Neural progenitor cell (in vitro differentiated cells): ENCODE measurements around the gene CCNH. TPM values are rescaled to one million over a fixed set of nuclear protein-coding genes. Genes with fewer than 3 reads are reported as not detected.

Source experiments
- DNase-seq: peaks from one replicate; pipeline ENCODE4 v3.0.0-alpha.2; 2016; ENCODE audit warnings: low spot score
- H2AFZ ChIP-seq: fragments of 200-600 bp; sonication (generic); replicated peaks from 2 replicates; pipeline ENCODE4 v1.6.1; 2016; ENCODE audit warnings: antibody characterized with exemption
- H3F3A ChIP-seq: fragments of 200-600 bp; sonication (generic); 2 replicates; pipeline ENCODE4 v1.6.1; 2016; ENCODE audit warnings: antibody characterized with exemption, low read depth
- H3K27ac ChIP-seq: fragments of 200-600 bp; sonication (generic); 2 replicates; pipeline ENCODE4 v1.5.1; 2016; ENCODE audit warnings: mild to moderate bottlenecking
- H3K27me3 ChIP-seq: fragments of 200-600 bp; sonication (generic); 2 replicates; pipeline ENCODE4 v1.6.1; 2016; ENCODE audit warnings: mild to moderate bottlenecking, moderate library complexity
- H3K36me3 ChIP-seq: fragments of 200-600 bp; sonication (generic); 2 replicates; pipeline ENCODE4 v1.5.1; 2016
- H3K4me1 ChIP-seq: fragments of 200-600 bp; sonication (generic); 2 replicates; pipeline ENCODE4 v1.6.1; 2016; ENCODE audit warnings: mixed run types
- H3K4me2 ChIP-seq: fragments of 200-600 bp; sonication (generic); 2 replicates; pipeline ENCODE4 v1.6.1; 2016
- H3K4me3 ChIP-seq: fragments of 200-600 bp; sonication (generic); 2 replicates; pipeline ENCODE4 v1.5.1; 2016
- H3K79me2 ChIP-seq: fragments of 200-600 bp; sonication (generic); 2 replicates; pipeline ENCODE4 v1.6.1; 2016; ENCODE audit warnings: low read depth
- H3K9ac ChIP-seq: fragments of 200-600 bp; sonication (generic); 2 replicates; pipeline ENCODE4 v1.6.1; 2016
- H3K9me3 ChIP-seq: fragments of 200-600 bp; sonication (generic); 2 replicates; pipeline ENCODE4 v1.5.1; 2016; ENCODE audit warnings: low read depth
- H4K20me1 ChIP-seq: fragments of 200-600 bp; sonication (generic); 2 replicates; pipeline ENCODE4 v1.6.1; 2016; ENCODE audit warnings: low read depth
- H3K27ac Mint-ChIP-seq: 3 replicates; pipeline ENCODE4 v1.8.0; 2021; ENCODE audit warnings: mixed read lengths
- H3K27me3 Mint-ChIP-seq: 2 replicates; pipeline ENCODE4 v1.8.0; 2022; ENCODE audit warnings: low read depth, mild to moderate bottlenecking, inconsistent platforms, moderate library complexity, mixed read lengths; ENCODE audit not compliant: insufficient read depth
- H3K36me3 Mint-ChIP-seq: 3 replicates; pipeline ENCODE4 v1.8.0; 2021; ENCODE audit warnings: mixed read lengths
- H3K4me1 Mint-ChIP-seq: 3 replicates; pipeline ENCODE4 v1.8.0; 2021; ENCODE audit warnings: mixed read lengths
- H3K4me3 Mint-ChIP-seq: 3 replicates; pipeline ENCODE4 v1.8.0; 2021; ENCODE audit warnings: mild to moderate bottlenecking, moderate library complexity, mixed read lengths
- H3K9me3 Mint-ChIP-seq: 3 replicates; pipeline ENCODE4 v1.8.0; 2020; ENCODE audit warnings: mixed read lengths
- CTCF ChIP-seq: fragments of 200-600 bp; sonication (generic); IDR thresholded peaks from 2 replicates; pipeline ENCODE4 v1.5.1; 2017; ENCODE audit warnings: antibody characterized with exemption, mild to moderate bottlenecking
- EZH2 ChIP-seq: fragments of 200-600 bp; sonication (generic); IDR thresholded peaks from 2 replicates; pipeline ENCODE4 v1.6.1; 2017; ENCODE audit warnings: antibody characterized with exemption, mild to moderate bottlenecking, moderate library complexity
- EZH2phosphoT487 ChIP-seq: fragments of 200-600 bp; sonication (generic); IDR thresholded peaks from 2 replicates; pipeline ENCODE4 v1.6.1; 2017; ENCODE audit warnings: antibody characterized with exemption
- total RNA-seq: library from RNA; depleted of rRNA; stranded (reverse); fragments of >200 nt; gene quantifications from 2 replicates; pipeline ENCODE4 v1.2.3, GENCODE V29; 2015; ENCODE audit warnings: low replicate concordance

The CCNH gene
- total RNA-seq, 1 donor from 2014 or later: 86.1 TPM

- no peaks in the 10 kb centered on the region for H3K27me3 ChIP-seq
- no peaks in the 10 kb centered on the region for H3K27me3 Mint-ChIP-seq
- no peaks in the 10 kb centered on the region for H3K79me2 ChIP-seq
- H3K4me2 ChIP-seq: no peak overlapping the region
- H3K9ac ChIP-seq: no peak overlapping the region
- no peaks in the 10 kb centered on the region for H3K9me3 ChIP-seq
- no peak overlapping the region for H2AFZ ChIP-seq
- TF ChIP-seq CTCF (no peak), EZH2 (no peak), EZH2phosphoT487 (no peak)
- no peaks in the 10 kb centered on the region for H4K20me1 ChIP-seq
- H3K4me1 Mint-ChIP-seq: no peaks in the 10 kb centered on the region
- no peak overlapping the region for H3K27ac ChIP-seq
- no peaks in the 10 kb centered on the region for H3K36me3 ChIP-seq
- no peaks in the 10 kb centered on the region for H3K36me3 Mint-ChIP-seq
- no peak overlapping the region for H3K4me3 Mint-ChIP-seq
- H3K9me3 Mint-ChIP-seq: no peaks in the 10 kb centered on the region
- no peaks in the 10 kb centered on the region for H3K4me1 ChIP-seq
- no peak overlapping the region for H3K27ac Mint-ChIP-seq
- no peaks in the 10 kb centered on the region for H3F3A ChIP-seq
- H3K4me3 ChIP-seq: no peak overlapping the region
- DNase-seq: no peak
Observed at GRCh38 chr5:87432460-87432859, 19.7 kb upstream of the CCNH start.

GRCh38 chr5:87430863-87431457, 18.2 kb upstream of the CCNH start:
- no peak overlapping the region for H3K4me3 ChIP-seq
- no peaks in the 10 kb centered on the region for H3K9me3 Mint-ChIP-seq
- H3K27ac Mint-ChIP-seq: no peak overlapping the region
- no peak overlapping the region for H3K9ac ChIP-seq
- no peak for DNase-seq
- H3K27me3 ChIP-seq: no peaks in the 10 kb centered on the region
- no peaks in the 10 kb centered on the region for H3K4me1 Mint-ChIP-seq
- H3K27ac ChIP-seq: no peak overlapping the region
- H3K4me2 ChIP-seq: no peak overlapping the region
- peaks cover 3% of the 10 kb centered on the region for H3K27me3 Mint-ChIP-seq
- no peaks in the 10 kb centered on the region for H3K9me3 ChIP-seq
- H3K79me2 ChIP-seq: no peaks in the 10 kb centered on the region
- H2AFZ ChIP-seq: no peak overlapping the region
- no peaks in the 10 kb centered on the region for H3K4me1 ChIP-seq
- no peaks in the 10 kb centered on the region for H3K36me3 ChIP-seq
- H3K36me3 Mint-ChIP-seq: no peaks in the 10 kb centered on the region
- H3K4me3 Mint-ChIP-seq: no peak overlapping the region
- TF ChIP-seq EZH2 (no peak), EZH2phosphoT487 (no peak), CTCF (no peak)
- H4K20me1 ChIP-seq: no peaks in the 10 kb centered on the region
- H3F3A ChIP-seq: no peaks in the 10 kb centered on the region

- Mint-ChIP-seq H3K4me3 (no peak overlapping the region), H3K27me3 (peaks cover 5% of the 10 kb centered on the region), H3K4me1 (no peaks in the 10 kb centered on the region), H3K27ac (no peak overlapping the region), H3K9me3 (no peaks in the 10 kb centered on the region), H3K36me3 (no peaks in the 10 kb centered on the region)
- no peaks in the 10 kb centered on the region for H3K27me3 ChIP-seq
- DNase-seq: no peak
- H3K4me2 ChIP-seq: no peak overlapping the region
- H3K36me3 ChIP-seq: no peaks in the 10 kb centered on the region
- no peaks in the 10 kb centered on the region for H3F3A ChIP-seq
- no peaks in the 10 kb centered on the region for H4K20me1 ChIP-seq
- H3K4me1 ChIP-seq: no peaks in the 10 kb centered on the region
- no peak overlapping the region for H3K9ac ChIP-seq
- H3K9me3 ChIP-seq: no peaks in the 10 kb centered on the region
- no peak overlapping the region for H3K27ac ChIP-seq
- no peak overlapping the region for H3K4me3 ChIP-seq
- H2AFZ ChIP-seq: no peak overlapping the region
- H3K79me2 ChIP-seq: no peaks in the 10 kb centered on the region
- TF ChIP-seq EZH2 (no peak), CTCF (no peak), EZH2phosphoT487 (no peak)
Observed at GRCh38 chr5:87423755-87424154, 11.0 kb upstream of the CCNH start.
